WERI-Rb-1 (cell line): ENCODE measurements around the gene WNT8B.

Experiments
- DNase-seq: peaks from one replicate; pipeline ENCODE4 v3.0.0-alpha.2; 2020
- H3K27ac ChIP-seq: fragments of 250-450 bp; sonication (Bioruptor Pico); 2 replicates; pipeline ENCODE4 v1.5.1; 2020; ENCODE audit warnings: mild to moderate bottlenecking, moderate library complexity
- H3K27me3 ChIP-seq: fragments of 250-450 bp; sonication (Bioruptor Pico); 2 replicates; pipeline ENCODE4 v1.5.1; 2021; ENCODE audit warnings: mild to moderate bottlenecking, low read depth, moderate library complexity; ENCODE audit not compliant: insufficient read depth, severe bottlenecking
- H3K36me3 ChIP-seq: fragments of 250-450 bp; sonication (Bioruptor Pico); 2 replicates; pipeline ENCODE4 v1.5.1; 2020; ENCODE audit warnings: mild to moderate bottlenecking, moderate library complexity
- H3K4me3 ChIP-seq: 2 replicates; pipeline ENCODE4 v1.5.1; 2011; ENCODE audit warnings: low read depth, mild to moderate bottlenecking, control low read depth, low read length
- H3K9me3 ChIP-seq: fragments of 250-450 bp; sonication (Bioruptor Pico); 2 replicates; pipeline ENCODE4 v1.5.1; 2021; ENCODE audit warnings: mild to moderate bottlenecking, moderate library complexity; ENCODE audit not compliant: severe bottlenecking
- TF ChIP-seq, protein P1 (sequence below): IDR thresholded peaks from 2 replicates; pipeline ENCODE4 v1.5.1; 2011; ENCODE audit warnings: low read depth, mild to moderate bottlenecking, control low read depth, inconsistent platforms, low read length

Gene WNT8B

DNA sequence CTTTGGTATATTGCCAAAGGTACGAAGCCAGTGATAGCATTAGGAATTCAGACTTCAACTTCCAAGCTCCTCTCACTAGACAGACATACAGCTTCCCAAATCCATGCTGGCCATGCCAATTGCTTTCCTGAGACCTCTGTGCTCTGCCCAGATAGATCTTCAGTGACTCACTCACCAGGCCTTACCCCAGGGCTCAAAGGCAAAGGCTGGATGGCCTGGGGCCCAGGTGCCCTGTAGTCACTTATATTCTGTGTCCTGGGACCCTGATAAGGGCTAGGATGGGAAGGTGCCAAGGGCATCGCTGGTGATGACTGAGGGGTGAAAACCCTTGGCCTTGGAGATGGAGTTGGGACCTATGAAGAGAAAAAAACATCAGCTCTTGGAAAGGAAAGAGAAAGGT, 27.7 kb downstream of the WNT8B start:
- no peak for DNase-seq
- no peaks in the 10 kb centered on the region; the same call in 1 of the 2 replicates for H3K36me3 ChIP-seq
- no peaks in the 10 kb centered on the region for H3K9me3 ChIP-seq
- TF ChIP-seq, protein P1, sequence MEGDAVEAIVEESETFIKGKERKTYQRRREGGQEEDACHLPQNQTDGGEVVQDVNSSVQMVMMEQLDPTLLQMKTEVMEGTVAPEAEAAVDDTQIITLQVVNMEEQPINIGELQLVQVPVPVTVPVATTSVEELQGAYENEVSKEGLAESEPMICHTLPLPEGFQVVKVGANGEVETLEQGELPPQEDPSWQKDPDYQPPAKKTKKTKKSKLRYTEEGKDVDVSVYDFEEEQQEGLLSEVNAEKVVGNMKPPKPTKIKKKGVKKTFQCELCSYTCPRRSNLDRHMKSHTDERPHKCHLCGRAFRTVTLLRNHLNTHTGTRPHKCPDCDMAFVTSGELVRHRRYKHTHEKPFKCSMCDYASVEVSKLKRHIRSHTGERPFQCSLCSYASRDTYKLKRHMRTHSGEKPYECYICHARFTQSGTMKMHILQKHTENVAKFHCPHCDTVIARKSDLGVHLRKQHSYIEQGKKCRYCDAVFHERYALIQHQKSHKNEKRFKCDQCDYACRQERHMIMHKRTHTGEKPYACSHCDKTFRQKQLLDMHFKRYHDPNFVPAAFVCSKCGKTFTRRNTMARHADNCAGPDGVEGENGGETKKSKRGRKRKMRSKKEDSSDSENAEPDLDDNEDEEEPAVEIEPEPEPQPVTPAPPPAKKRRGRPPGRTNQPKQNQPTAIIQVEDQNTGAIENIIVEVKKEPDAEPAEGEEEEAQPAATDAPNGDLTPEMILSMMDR = no peak
- no peak overlapping the region for H3K4me3 ChIP-seq
- no peak overlapping the region for H3K27ac ChIP-seq
- H3K27me3 ChIP-seq = no peaks in the 10 kb centered on the region

DNA sequence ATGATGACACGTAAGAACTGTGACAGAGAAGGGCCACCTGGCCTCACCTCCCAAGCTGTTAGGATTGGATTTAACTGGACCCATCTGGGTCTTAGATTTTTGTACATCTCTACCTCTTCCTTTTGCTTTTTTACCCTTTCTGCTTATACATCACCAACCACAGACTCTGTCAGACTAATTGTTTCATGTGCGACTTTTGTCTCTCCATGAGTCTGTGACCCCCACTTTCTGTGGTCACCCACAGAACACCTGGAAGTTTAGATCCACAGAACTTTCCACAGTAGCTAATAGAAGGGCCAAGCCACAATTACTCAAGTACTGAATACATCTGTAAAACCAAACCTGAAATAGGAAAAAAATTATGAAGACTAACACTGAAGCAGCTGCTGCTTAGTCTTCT, 33.8 kb downstream of the WNT8B start:
- DNase-seq = no peak
- Histone ChIP-seq H3K27me3 (no peaks in the 10 kb centered on the region), H3K36me3 (peaks cover 2% of the 10 kb centered on the region; the same call in 1 of the 2 replicates), H3K9me3 (no peaks in the 10 kb centered on the region), H3K4me3 (no peak overlapping the region), H3K27ac (no peak overlapping the region)
- TF ChIP-seq, protein P1 = no peak

DNA sequence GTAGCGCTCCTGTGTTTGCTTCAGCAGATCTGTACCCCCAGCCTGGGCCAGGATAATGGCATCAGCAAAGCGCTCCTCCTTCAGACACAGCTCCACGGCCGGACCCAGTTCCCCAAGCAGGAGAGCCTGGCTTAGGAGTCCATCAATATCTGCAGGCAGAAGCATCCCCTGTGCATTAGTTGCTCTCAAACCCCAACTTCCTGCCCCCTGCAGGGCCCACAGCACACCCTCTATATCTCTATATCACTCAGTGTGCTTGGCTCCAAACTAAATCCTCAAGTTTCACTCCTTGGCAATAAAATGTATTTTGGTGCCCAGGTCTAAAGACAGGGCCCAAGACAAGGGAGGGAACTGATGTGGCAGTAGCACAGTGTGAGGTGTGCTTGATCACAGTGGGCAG, 35.2 kb downstream of the WNT8B start:
- no peaks in the 10 kb centered on the region for H3K9me3 ChIP-seq
- H3K27ac ChIP-seq = no peak overlapping the region
- DNase-seq = no peak
- TF ChIP-seq, protein P1 = no peak
- no peaks in the 10 kb centered on the region for H3K27me3 ChIP-seq
- H3K4me3 ChIP-seq = no peak overlapping the region
- peaks cover 6% of the 10 kb centered on the region; the same call in 1 of the 2 replicates for H3K36me3 ChIP-seq

DNA sequence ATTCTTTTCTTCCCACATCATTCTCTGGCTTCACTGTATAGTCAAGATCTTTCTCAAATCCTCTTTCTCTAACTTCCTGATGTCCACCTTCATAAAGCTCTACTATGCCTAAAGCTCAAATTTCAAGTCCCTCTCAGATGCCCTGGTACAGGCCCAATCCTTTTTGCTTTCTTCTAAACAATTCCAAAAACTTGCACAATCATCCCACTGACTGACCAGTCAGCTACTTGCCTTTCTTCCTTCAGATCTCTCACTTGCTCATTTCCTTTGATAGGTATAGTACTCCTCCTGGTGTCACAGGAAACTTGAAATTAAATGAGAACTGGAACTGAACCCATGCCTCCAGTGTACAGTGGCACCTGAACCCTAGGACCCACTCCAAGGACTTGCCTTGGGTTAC, 38.6 kb downstream of the WNT8B start:
- TF ChIP-seq, protein P1 = no peak
- no peaks in the 10 kb centered on the region for H3K9me3 ChIP-seq

DNA sequence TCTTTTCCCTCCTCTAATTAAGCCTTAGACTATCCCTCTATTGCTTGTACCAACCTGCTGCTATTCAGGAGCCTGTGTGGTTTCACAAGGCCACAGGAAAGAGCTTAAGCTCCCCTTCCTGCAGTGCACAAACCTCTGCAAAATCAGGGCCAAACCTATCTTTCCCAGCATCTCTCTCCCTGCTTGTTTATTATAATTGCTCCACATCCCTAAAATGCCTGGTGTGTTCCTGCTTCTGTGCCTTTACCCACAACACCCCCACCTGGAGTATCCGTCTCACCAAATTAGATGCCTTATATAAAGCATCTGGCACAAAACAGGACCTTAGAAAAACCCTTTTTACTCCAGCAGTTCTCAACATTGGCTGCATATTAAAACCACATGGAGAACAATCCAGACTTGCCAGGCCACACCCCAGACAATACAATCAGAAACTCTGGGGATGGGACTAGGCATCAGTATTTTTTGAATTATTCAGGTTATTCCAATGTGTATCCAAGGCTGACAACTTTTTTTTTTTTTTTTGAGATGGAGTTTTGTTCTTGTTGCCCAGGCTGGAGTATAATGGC, 40.2 kb downstream of the WNT8B start:
- no peak for DNase-seq
- Histone ChIP-seq H3K9me3 (no peaks in the 10 kb centered on the region), H3K4me3 (no peak overlapping the region), H3K27me3 (no peaks in the 10 kb centered on the region), H3K36me3 (peaks cover 6% of the 10 kb centered on the region; the same call in 1 of the 2 replicates), H3K27ac (no peak overlapping the region)
- TF ChIP-seq, protein P1 = no peak

More for the DNA sequence above, 38.6 kb downstream of the WNT8B start:
- Histone ChIP-seq H3K36me3 (peaks cover 6% of the 10 kb centered on the region; the same call in 1 of the 2 replicates), H3K4me3 (no peak overlapping the region), H3K27me3 (no peaks in the 10 kb centered on the region), H3K27ac (no peak overlapping the region)
- no peak for DNase-seq

DNA sequence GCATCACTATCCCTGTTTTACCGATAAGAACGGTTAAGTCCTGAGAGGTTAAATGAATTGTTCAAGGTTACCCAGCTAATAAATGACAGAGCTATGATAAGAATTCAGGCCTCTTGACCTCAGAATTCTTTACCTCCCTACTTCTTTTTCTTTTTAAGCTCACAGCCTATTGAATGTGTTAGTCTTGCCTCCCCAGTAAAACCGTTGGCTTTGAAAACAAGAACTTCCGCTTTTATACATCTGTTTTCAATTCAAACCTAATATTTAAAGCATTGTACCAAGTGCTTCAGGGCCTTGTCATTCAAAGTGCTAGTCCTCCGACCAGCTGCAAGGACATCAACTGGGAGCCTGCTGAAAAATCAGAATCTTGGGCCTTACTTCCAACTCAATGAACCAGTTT, 41.3 kb downstream of the WNT8B start:
- TF ChIP-seq, protein P1 = no peak
- no peak overlapping the region for H3K4me3 ChIP-seq
- DNase-seq = no peak
- H3K27ac ChIP-seq = no peak overlapping the region
- no peaks in the 10 kb centered on the region for H3K27me3 ChIP-seq
- peaks cover 6% of the 10 kb centered on the region; the same call in 1 of the 2 replicates for H3K36me3 ChIP-seq
- H3K9me3 ChIP-seq = no peaks in the 10 kb centered on the region
